ENCODE results near the gene MID1. TPM values are rescaled to one million over a fixed set of nuclear protein-coding genes. Genes with fewer than 3 reads are reported as not detected.

MID1 gene
- total RNA-seq, 1 donor from 2014 or later = 20.5 TPM

DNA sequence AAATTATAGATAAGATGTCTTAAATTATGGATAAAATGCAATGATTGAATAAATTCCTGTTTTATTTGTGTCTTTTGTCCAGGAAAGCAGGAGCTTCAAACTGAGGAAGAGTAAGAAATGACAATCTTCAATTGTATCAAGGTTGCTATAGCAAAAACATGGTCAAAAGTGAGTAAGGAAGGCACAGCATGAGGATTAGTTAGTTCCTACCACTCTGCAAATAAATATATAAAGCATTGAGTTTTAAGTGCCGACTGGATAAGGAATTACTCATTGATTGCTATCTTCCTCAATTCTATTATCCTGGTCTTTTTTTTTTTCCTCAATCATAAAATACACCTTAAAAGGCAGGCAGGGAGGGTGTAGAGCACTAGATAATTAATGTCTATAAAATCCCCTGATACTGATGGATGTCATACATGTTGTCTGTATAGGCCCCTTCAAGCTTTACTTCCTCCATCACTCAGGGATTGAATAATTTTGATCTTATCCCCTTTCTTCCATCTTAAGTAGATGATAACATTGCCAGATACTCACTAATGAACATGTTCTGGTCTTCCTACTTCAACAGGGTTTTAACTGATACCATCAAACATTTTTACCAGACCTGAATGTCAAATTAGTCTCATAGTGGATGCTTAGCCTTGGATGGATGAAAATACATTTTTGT is 86.6 kb downstream of the MID1 start:
- DNase-seq (ENCODE audit: extremely low read depth, low read depth, low spot score) = no peak

DNA sequence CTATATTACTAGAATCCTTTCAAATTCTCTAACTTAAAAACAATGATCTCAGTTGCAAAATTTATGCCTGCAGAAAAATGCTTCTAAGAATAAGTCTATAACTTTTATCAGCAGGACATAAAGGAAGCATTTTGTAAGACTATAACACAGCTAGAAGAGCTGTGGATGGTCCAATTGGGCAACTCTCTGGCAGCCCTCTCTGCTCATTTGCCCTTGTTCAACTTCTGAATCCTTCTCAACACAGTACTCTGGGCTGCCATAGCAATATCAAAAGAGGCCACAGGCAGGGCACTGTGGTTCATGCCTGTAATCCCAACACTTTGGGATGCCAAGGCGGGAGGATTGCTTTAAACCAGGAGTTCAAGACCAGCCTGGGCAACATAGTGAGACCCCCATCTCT is 88.5 kb downstream of the MID1 start:
- no peak for DNase-seq (ENCODE audit: extremely low read depth, low read depth, low spot score)

- no peak for DNase-seq (ENCODE audit: extremely low read depth, low read depth, low spot score)
These were observed 91.0 kb downstream of the MID1 start for GRCh38 chrX:10529344-10529743.

GRCh38 chrX:10526451-10526850 is 93.9 kb downstream of the MID1 start:
- DNase-seq (ENCODE audit: extremely low read depth, low read depth, low spot score) = no peak

GRCh38 chrX:10525381-10526120 is 94.8 kb downstream of the MID1 start:
- no peak for DNase-seq (ENCODE audit: extremely low read depth, low read depth, low spot score)

DNA sequence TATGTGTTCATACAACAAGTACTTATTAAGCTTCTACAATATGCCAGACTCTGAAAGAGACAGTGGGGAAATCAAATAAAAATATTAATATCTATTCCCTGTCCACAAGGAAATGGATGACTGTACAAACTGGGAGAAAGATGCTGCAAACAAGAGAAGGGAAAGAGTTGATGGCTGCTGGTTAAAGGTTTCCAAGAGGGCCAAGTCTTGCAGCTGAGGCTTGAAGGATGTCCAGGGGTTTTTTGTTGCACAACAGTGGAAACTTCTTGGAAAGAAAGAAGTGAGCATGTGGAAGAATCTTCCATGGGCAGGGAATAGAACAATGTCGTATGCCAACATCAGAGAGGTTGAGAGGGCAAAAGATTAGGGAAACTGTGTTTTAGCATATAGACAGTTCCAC is 95.8 kb downstream of the MID1 start:
- DNase-seq (ENCODE audit: extremely low read depth, low read depth, low spot score) = no peak

GRCh38 chrX:10519761-10520160 is 100.6 kb downstream of the MID1 start:
- DNase-seq (ENCODE audit: extremely low read depth, low read depth, low spot score) = no peak

- DNase-seq (ENCODE audit: extremely low read depth, low read depth, low spot score) = no peak
These were observed 101.1 kb downstream of the MID1 start for GRCh38 chrX:10519278-10519677.

GRCh38 chrX:10518073-10518472 is 102.3 kb downstream of the MID1 start:
- DNase-seq (ENCODE audit: extremely low read depth, low read depth, low spot score) = no peak

- no peak for DNase-seq (ENCODE audit: extremely low read depth, low read depth, low spot score)
These were observed 103.5 kb downstream of the MID1 start for GRCh38 chrX:10516781-10517322.

DNA sequence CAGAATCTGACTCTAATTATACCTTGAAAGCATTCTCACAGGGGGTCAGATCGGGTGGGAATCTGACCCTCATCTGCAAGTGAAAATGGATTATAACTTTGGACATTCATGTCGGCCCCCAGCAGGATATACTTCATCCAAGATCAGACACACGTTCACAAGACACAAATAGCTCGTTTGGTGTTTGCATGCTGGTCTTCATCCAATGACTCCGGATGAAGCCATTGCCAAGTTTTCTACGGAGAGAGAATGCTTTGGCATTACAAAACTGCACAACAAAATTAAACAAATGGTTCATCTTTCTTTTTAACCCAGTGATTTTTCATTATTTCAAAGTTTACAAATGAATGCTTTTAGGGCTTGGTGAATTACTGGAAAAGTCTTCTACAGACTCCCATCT is 105.5 kb downstream of the MID1 start:
- no peak for DNase-seq (ENCODE audit: extremely low read depth, low read depth, low spot score)

GRCh38 chrX:10513974-10514373 is 106.4 kb downstream of the MID1 start:
- DNase-seq (ENCODE audit: extremely low read depth, low read depth, low spot score) = no peak

DNA sequence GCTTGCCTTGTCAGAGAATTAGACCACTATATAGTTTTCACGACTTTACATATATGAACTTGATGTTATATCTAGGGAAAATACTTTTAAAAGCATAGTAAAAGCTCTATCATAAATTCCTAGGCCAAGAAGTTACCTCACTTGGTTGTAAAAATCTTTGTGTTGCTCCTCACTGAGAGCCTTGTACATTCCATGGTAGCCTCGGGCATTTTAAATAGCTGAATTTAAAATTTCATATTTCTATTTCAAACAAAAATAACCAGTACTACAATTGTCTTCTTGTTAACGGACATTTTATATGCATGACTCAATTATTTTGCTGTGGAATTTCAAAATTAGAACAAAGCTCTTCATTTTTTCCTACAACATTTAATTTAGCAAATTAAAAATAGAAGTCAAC is 107.6 kb downstream of the MID1 start:
- no peak for DNase-seq (ENCODE audit: extremely low read depth, low read depth, low spot score)

DNA sequence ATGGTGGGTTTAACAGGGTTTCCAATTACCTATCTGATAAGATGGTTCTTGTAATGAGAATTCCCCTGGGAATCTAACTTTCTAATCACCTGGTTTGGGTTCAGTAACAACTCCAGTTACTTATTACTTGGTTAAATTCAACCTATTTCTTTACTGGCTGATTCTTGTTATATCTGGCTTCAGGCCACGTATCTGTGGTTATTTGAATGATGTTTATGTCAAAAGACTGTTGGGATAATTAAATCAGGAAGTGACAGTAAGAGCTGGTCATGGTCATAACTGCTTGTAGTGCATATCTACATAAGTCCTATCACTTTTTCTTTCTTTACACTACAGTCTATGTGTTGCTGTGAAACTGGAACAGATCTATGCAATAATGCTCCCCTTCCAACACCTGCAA is 108.1 kb downstream of the MID1 start:
- no peak for DNase-seq (ENCODE audit: extremely low read depth, low read depth, low spot score)

DNA sequence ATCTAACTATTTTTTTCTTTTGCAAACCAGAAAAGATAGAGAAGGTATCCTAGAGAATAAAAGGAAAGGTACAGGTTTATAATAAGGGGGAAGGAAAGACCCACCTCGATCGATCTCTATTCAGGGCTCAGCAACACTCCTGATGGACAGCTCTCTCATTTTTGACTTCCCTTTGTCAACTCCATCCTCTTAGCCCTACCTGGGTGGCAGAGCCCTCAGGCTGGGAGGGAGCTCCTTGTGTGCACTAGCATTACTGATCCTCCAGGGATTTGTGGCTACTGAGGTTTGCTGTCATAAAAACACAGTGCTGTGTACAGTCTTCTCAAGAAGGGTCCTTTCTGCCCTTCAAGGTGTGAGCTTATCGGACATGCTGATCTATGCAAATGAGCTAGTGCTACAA is 111.0 kb downstream of the MID1 start:
- DNase-seq (ENCODE audit: extremely low read depth, low read depth, low spot score) = no peak

- no peak for DNase-seq (ENCODE audit: extremely low read depth, low read depth, low spot score)
These were observed 111.5 kb downstream of the MID1 start for GRCh38 chrX:10508891-10509290.

- DNase-seq (ENCODE audit: extremely low read depth, low read depth, low spot score) = no peak
These were observed 112.5 kb downstream of the MID1 start for GRCh38 chrX:10507876-10508275.

DNA sequence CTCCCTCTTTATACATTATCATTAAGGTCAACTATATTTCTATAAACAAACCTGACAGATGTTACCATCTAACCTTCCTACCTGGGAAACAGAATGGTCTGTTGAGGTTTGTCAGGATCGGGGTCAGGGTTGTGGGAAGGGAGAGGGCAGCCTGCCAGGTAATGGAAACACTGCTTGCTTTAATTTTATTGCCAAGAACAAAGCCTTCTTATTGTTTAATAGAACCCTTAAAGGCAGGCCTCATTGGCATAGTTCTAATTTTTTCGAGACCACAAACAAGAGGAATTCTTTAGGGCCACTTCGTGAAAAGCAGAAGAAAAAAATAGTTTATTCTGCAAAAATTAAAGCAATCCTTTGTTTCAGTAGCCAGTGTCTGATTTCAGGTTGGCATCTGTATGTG is 113.2 kb downstream of the MID1 start:
- DNase-seq (ENCODE audit: extremely low read depth, low read depth, low spot score) = no peak

- DNase-seq (ENCODE audit: extremely low read depth, low read depth, low spot score) = no peak
These were observed 113.6 kb downstream of the MID1 start for GRCh38 chrX:10506781-10507180.

DNA sequence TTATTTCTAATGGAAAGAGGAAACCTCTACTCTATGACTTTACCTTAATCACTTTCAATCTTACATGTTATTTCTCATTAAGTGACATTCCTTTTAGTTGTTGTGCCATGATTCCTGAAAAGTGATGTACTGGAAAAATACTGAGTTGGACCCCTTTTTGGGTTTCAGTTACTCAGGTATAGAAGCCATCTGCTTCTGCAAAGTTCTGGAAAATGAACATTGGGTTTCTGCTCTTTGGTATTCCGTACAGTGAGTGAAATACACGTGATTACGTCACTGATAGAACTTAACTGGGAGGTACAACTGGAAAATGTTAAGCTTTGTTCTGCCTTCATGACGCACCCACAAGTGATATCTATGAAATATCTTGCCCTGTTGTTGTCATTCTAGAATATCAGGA is 114.7 kb downstream of the MID1 start:
- DNase-seq (ENCODE audit: extremely low read depth, low read depth, low spot score) = no peak

GRCh38 chrX:10502961-10503360 is 117.4 kb downstream of the MID1 start:
- DNase-seq (ENCODE audit: extremely low read depth, low read depth, low spot score) = no peak

- DNase-seq (ENCODE audit: extremely low read depth, low read depth, low spot score) = no peak
These were observed 118.8 kb downstream of the MID1 start for GRCh38 chrX:10501611-10502010.
